ENCODE data around the gene LANCL1.

LANCL1 gene, protein sequence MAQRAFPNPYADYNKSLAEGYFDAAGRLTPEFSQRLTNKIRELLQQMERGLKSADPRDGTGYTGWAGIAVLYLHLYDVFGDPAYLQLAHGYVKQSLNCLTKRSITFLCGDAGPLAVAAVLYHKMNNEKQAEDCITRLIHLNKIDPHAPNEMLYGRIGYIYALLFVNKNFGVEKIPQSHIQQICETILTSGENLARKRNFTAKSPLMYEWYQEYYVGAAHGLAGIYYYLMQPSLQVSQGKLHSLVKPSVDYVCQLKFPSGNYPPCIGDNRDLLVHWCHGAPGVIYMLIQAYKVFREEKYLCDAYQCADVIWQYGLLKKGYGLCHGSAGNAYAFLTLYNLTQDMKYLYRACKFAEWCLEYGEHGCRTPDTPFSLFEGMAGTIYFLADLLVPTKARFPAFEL

DNA sequence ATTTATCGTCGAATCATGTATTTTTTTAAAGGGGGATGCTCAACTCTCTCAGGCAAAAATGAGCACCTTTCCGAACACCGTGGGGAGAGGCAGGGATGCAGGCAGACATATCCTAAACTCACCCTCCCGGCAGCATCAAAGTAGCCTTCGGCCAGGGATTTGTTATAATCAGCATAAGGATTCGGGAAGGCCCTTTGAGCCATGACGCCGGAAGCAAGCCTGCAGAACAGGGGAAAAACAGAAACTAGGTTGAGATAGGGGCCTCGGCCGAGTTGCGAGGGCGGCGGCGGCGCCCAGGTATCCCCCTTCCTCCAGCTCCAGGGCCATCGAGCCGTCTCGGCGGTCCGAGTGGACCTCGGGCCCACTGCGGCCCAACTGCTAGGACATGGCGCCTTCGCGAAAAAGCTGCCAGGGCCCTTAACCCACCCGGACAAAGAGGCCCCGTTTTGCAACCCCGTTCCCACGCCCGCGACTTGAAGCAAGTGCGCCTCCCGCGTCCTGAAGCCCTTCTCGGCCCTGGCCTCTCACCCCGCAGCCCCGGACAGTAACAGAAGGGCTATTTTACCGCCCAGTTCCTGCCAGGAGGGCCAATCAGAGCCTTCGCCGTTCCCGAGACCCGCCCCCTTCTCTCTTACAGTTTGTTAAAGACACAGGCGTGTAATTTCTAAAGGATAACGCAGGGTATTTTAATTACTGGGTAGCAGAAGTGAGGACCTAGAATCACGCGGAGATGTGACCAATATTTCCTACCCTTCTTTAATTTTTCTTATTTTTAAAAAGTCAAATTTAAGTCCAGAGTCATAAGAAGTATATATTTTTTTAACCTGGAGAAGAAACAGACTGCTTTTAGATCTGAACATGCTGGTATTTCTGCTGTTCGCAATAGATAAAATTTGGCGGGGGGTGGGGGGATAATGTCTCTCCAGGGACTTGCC is at the start of gene LANCL1:
LANCL1 (minus strand) TSS at position 566 of the 935 bp plus-strand sequence; CDS start at position 203, 363 bp downstream.
- peak; percentile 89 to 95 for DNase-seq

DNA sequence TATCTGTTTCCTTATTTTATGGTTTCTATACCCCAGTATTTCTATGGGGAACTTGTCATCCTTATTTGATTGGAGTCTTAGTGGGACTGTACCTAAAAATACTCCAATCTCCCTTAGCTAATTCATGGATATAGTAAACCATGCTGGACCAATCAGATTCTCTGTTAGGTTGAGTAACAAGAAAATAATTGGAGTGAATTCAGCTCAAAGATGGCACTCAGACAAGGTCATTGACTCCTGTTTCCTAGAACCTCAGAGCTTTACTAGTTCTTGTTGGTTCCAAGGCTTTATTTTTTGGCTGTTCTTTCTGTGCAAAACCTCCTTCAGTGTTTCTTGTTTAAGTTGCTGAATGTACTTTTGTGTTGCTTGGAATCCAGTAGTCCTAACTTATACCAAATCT is 48.0 kb upstream of the LANCL1 start:
- no peak for DNase-seq

DNA sequence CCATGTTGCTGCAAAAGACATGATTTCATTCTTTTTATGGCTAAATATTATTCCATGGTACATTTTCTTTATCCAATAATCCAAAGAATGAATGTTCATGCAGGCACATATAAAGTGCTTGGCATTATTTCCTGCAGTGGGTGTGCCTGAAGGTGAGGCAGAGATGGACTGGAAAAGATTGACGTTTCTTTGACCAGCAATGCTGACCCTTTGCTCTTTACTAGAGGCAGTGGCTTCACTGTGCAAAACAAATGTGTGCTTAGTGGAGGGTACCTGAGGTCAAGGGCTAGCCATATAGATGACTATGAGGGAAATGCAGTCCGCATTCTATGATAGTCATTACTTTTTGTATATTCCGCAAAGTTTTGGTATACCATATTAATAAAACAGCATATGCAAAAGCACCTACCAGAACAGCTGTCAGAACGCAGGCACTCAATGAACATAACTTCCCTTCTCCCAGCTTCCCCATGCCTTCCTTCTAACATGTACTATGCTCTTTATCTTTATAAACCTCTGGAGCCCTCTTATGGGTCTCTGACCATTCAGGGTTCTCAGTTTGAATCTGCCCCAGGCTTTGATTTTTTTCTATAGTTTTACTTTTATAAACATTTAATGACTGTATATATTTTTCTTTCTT is 47.2 kb upstream of the LANCL1 start:
- DNase-seq, result no peak

DNA sequence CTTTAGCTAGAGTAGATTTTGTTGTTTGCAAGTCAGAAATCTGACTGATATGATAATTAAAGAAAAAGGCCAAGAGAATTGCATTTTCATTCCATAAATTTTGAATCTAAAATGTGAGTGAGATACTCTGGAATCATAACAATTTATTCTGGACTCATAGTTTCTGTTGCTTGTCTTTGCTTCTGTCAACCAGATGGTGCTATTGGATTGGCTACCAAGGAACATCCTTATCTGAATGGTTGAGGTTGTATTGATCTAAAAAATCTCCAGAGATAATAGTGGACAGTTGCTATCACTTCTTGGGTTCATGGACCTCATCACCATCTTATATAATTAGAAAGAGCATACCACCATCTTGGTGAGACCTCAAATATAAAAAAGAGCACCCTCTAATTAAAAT is 45.8 kb upstream of the LANCL1 start:
- DNase-seq, result no peak

DNA sequence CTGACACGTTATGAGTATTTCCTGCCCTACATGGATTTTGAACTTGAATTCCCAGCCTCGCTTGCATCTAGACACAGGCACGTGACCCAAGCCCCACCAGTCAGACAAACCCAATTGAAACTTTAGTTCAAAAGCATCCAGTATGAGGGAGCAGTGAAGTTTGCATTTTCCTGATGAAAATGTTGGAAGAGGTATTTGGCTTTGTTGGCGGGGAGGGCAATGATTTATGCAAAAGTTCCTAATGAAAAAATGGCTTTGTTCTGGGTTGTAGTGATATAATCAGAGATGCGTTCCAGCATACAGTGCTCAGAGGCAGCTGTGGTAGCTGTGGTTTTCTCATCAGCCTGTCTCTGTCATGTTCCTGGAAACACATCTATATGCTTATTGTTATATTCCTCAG is 43.0 kb upstream of the LANCL1 start:
- no peak for DNase-seq

DNA sequence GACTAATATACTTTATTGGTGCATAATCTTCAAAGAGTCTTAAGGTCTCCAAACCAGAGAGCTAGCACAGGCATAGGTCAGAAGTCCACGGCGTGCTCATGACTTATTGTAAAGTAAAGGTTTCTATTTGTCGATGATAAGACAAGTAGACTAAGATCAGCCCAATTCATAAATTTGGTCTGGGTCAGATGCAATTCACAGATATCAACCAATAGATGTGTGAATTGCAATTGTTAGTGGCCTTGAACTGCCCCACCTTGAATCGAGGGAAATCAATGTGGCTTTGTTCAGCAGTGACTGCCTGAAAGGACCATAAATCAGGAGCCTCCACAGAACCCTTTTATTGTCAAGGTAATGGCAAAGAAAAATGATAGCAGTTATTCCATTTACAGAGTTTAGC is 40.7 kb upstream of the LANCL1 start:
- no peak for DNase-seq

DNA sequence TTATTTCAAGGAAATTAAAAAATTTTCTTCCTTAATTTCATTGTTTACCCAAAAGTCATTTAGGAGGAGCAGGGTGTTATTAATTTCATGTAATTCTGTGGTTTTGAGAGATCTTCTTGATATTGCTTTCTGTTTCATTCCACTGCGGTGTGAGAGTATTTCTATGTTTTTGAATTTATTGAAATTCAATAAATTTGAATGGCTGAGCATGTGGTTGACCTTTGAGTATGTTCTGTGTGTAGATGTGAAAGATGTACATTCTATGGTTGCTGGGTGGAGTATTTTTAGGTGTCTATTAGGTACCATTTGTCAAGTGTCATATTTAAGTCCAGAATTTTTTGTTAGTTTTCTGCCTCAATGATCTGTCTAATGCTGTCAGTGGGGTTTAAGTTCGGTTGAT is 39.4 kb upstream of the LANCL1 start:
- no peak for DNase-seq

DNA sequence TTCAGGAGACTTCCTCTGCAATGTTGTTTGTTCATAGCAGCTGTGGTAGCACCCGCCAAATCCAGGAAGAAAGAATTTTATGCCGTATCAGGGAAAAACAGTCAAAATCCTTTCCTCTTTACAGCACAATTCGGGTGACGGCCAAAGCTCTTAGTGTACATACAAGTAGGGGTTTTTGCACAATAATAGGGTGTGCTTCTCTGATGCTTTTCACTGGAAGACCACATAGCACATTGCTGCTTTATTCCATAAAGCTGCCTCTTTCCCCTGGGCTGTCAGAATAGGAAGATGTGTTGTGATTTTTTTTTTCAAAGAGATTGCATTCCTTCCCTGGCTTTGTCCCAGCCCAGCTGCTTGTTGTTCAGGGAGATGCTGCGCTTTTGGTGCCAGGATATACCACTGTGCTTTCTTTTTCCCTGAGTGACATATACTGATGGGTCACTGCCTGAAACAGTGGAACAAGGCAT is 27.2 kb upstream of the LANCL1 start:
- no peak for DNase-seq

DNA sequence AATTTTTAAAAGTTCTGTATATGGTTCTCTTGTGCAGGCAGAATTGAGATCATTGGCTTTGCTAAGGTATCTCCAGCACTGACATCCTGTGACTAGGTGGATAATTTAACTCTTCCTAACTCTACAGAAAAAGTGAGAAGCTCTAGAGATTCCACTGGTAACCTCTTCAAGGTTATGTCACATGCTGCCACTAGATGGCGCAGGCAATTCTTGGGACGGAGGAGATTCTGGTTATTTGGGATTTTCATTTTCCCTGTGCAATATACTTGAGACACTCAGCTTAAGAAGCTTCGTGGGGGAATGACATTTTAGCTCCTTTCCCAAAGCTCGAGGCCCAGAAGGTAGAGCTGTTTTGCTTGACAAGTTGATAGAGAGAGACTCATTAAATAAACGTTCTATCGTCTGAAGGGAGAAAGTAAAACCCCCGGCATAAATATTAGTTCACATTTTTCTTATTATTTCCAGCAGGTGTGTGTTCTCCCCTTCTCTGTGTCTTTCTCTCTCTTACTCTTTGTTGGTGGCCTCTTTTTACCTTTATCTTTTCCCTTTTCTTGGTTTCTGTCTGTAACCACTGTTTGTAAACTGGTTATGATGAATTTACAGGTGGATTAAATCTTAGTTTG is 26.6 kb upstream of the LANCL1 start:
- DNase-seq, result peak; percentile 40 to 54

DNA sequence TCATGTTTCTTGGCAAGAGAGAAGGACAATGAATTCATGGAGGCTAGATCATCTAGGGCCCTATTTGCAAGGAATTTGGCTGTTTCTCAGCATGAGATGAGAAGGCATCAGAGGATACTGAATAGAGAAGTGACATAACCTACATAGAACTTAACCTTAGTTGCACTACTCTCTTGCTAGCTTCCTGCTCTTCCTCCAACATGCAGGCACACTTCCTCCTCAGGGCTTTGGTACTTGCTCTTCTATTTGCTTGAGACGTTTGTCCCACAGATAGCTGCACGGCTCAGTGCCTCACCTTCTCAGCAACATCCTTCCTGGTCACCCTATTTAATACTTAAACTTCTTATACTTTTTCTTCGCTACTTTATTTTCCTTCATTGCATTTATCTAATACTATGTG is 20.0 kb upstream of the LANCL1 start:
- DNase-seq, result no peak

DNA sequence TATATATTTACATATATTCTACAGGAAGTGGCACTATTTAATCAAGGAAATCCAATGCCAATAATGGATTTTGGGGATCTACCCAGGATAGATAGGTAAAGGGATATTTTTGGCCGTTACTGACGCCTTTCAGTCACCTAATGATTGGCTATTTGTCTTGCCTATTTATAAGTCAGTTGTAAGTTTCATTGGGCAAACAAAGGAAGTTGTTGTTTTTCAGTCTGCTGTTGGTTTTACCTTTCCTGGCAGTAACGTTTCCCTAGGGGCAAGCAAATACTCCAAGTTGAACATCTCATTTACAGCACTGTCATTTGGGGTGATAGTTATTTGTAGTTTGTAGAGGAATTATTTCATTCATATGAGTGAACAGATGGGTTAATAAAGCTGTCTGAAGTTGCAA is 17.0 kb upstream of the LANCL1 start:
- DNase-seq, result no peak

DNA sequence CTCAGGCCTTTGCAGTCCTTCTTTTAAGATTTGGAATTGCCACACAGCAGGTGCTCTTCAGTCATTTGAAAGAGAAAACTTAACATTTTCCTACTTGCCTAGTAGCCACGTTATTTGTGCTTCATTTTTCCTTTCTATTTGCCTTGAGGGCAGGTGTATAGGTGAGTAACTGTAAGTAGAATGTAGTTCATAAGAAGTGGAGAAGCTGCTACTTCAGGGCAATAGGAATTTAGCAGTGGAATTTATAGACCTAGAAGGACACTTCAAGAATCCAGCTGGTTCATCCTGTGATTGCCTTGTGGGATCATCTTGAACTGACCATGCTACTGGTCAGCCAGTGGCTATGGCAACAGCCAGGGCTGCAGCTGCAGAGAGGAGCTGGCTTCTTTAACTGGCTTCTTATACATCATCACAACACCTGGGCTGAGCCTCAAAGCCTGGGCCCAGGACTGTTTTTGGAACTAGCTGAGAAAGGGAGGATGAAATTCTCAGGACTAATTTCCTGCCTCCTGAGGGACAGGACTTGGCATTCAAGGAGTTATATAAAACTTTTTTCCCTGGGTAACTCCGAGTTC is 5.1 kb upstream of the LANCL1 start:
- DNase-seq, result no peak

DNA sequence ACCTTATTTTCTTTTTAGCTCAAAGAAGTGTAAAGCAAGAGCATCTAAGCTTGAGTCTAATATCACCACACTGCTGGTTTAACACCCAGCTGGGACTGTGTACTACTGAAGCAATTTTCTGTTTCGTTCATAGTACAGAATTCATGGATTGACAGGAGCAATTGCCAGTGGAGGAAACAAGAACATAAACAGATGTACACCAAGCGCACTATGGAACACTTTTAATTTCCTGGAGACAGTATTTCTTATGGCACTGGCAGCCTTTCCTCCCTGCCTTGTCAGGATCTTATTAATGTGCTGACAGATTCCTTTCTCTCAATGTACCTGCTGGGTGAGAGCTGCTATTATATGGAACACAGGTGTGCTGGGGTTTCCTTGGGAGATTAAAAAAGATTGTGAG is 4.2 kb upstream of the LANCL1 start:
- DNase-seq, result no peak

DNA sequence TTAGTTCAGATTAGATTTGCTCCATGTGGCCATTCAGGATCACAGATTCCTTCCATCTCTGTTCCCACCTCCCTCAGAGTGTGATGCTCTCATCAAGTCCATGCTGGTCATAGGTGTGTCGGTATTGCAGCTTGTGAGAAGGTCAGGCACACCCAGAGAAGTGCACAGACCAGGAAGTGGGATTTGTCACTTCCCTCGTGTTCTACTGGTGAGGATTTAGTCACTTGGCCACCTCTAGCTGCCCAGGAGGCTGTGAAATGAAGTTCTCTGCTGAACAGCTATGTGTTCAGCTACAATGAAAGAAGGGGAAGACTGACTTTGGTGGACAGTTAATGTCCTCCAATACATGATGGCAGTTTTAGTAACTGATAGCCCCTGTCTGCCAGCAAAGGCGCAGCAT is 3.5 kb upstream of the LANCL1 start:
- no peak for DNase-seq

DNA sequence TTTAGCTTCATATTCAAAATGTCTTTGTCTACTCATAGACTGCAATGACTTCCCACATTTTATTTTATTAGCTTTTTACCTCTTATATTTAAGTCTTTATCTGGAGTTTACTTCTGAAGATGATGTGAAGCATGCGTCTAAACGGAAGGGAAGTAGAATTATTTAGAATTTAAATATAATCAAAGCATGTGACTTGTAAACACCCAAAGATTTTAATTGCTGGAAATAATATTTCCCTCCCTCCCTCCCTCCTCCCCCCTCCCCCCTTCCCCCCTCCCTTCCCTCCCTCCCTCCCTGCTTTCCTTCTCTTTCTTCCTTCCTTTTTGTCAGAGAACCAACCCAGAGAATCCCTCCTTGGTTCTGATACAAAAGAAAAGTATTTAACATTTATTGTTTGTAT is 2.1 kb upstream of the LANCL1 start:
- DNase-seq, result no peak

DNA sequence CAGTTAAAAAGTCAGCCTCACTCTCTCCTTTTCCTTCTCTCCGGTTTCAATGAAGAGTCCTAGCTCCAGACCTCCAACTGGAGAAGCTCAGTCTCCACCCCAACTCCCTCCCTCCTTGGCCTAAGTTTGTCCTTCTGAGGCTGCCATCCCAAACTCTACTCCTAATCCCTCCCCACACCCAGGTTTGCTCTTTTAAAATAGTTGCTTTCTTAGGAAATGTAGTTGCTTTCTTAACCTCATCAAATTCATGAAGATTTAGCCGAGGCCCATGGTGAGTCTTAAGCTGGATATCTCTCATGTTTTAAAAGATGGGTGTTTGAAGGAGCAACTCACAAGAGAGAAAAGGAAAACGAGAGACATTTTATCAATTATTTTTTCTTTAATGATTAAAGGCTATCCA is 937 bp upstream of the LANCL1 start:
- DNase-seq, result peak; percentile 2 to 24

DNA sequence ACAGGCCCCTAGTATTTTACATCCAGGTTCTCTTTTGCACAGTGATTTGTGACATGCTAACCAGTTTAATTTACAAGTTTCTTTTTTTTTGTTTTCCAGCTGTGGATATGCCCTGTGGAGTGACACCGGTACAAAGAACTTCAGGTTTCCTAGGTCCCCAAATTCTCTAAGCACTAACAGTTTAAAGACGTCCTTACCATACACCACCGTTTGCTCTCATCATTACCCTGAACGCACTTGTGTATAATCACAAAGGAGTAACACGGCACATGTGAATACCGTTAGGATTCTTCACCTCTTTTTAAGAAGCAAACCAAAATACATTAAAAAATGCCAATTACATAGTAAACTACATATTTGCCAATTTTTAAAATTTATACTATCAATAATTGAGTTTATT is 853 bp downstream of the LANCL1 start:
- no peak for DNase-seq

DNA sequence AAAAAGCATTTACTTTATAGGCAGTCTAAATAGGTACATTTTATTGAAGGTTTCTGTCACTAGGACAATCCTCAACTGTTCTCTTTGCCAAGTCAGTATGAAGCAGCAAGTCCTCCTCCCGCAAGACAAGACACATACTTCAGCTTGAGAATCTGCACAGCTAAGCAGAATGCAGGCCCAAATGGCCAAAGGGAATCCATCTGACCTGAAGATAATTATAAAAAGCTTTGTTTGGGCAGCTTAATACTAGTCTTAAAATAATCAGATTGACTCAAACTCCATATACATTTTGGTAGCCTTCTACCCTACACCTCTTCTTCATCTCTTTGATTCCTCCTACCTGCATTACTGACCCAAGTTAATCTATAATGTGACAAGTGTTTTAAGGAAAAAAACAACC is 1.8 kb downstream of the LANCL1 start:
- DNase-seq, result no peak

DNA sequence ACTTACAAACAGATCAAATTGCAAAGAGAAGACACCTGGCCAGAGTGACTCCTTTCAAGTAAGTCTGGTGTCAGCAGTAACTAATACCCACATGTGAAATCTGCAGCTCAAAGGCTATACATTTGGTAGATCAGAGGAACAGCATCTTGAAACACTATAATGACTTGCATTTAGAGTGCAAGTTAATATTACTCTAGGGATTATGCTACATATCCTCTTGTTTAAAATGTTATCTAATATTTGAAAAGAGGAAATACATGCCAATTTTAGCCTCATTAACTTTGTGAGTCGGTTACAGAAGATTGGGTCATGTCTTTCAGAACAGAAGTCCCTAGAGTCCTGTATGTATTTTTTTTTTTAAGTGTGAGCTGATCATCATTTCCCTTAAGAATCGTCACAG is 15.2 kb downstream of the LANCL1 start:
- DNase-seq, result no peak

DNA sequence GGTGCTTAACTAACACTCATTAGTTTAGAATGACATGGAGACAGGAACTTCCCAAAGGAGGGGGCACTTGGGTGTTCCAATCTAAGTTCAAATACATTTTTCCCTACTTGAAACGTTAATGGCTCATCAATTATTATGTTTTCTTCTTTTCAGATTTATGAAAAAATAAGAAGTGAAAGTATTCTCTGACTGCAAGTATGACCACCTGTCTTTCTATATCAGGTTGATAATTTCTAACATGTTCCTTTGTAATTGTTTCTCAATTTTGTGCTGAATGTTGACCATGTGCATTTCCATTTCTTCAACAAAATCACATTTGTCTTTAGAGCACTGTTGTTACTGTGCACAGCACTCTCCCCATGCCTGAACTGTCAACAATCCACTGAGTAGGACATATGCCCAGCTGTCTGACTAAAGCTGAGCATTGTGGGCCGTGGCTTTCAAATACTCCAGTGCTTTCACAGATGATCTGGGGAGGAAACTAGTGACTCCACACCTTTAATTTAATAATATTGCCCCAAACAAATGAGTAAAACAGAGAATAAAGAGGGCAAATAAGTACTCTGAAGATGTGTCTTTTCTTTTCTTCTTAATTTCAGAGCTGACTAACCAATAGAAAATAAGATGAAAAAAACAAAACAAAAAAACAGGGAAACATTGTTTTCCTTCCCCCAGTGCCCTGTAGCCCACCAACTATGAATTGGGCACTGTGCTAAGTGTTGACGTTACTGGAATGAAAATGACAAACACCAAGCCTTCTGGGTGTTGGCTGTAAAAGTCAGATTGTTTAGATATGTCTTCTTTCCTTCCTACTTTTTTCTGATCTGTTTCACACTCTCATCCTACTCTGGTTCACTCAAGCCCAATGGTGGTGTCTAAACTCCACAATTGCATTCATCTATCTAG is 16.0 kb downstream of the LANCL1 start:
- no peak for DNase-seq

DNA sequence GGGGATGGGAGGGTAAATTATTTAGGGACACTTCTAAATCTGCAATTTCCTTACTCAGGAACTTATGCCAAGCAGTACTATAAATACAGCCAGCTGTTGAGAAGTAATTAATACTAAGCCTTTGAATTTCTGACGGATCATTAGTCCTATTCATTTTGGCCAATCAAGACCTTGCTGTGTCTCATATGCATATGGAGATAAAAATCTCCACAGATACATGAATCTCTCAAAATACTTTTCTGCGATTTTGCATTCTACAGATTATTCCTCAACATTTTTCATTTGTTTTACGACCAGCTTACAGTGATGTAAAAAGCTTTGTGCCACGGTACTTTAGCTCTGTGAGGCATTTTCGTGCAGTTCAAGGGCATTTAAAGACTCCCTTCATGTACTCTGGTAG is 16.7 kb downstream of the LANCL1 start:
- DNase-seq, result no peak

DNA sequence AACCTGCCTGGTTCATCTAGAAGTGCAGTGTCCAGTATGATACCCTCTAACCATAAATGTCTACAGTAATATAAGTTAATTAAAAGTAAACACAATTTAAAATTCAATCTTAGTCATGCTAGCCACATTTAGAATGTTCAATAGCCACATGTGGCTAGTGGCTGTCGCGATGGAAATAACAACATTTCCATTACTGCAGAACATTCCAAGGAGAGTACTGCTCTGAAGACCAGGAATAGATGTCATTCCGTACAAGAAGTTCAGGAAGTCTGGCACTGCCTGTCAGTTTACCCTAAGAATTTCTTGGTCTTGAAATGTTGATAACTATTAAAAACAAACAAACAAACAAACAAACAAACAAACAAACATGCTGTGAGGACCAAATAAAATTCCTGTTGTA is 17.2 kb downstream of the LANCL1 start:
- no peak for DNase-seq

Data from SHP77 (cell line).